ENCODE measurements around the gene DDX25.

DDX25 gene

DNA sequence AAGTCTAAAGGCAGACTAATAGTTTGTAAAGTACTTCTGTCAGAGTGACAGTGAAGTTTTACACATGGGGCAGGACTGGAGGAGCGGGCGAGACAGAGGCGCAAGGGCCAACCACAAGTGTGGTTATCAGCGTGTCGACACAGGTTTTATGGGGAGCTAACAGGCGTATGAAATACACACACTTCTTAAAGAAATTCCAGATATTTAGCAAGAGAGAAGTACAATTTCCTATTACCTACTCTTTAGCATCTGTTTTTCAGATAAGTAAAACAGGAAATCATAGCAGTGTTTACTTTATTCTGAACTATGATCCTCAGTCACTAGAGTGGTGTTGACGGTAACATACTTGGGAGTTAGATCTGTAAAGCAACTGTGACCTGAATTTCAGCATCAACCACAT is 64.0 kb downstream of the DDX25 start:
- DNase-seq (ENCODE audit: low read depth in 1 of 2, low spot score in 1 of 2) = no peak

DNA sequence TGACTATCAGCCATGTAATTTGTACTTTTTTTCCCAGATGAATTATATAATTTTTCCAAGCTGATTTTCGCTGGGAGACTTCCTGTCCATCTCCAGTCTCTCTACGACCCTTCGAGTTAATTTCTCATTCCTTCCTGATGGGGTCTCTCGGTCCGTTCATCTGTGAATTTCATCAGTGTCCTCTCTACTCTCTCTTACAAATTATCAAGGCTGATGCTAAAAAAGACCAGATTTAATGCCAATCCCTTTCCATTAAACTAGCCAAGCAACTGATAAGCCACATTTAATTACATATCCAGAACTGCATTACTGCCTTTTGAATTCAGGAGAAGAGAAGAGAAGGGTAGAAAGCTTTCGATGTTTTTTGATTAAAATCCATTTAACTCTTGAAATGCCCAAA is 67.3 kb downstream of the DDX25 start:
- DNase-seq (ENCODE audit: low read depth in 1 of 2, low spot score in 1 of 2) = no peak

DNA sequence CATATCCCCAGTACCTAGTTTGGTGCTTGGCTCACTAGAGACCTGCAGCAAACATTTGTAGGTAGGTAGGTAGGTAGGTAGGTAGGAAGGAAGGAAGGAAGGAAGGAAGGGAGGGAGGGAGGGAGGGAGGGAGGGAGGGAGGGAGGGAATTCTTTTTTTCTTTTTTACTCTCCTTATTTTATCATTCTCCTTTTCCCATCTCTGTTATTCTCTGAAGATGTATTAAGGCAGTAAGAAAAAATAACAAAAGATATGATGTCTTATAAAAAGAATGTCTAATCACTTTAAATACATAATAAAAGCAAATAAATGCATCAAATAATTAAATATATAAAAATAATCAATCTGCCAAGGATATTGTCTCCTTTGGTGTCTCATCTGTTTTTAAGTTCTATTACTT is 70.0 kb downstream of the DDX25 start:
- DNase-seq (ENCODE audit: low read depth in 1 of 2, low spot score in 1 of 2) = no peak

DNA sequence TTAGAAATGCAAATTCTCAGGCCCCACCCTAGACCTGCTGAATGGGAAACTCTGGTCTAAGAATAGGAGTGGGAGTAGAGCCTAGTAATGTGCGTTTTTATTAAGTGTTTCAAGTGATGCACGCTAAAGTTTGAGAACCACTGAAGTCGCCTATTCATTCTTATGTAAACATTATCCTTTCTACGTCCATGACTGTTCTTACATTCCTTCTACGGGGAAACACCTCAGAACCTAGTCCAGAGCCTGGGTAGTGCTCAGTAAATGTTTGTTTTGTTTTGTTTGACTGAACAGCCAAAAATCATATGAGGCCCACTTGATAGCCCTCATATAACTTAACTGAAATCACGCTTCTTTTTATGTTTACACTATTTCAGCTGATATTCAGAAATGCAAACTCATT is 71.3 kb downstream of the DDX25 start:
- DNase-seq (ENCODE audit: low read depth in 1 of 2, low spot score in 1 of 2) = no peak

DNA sequence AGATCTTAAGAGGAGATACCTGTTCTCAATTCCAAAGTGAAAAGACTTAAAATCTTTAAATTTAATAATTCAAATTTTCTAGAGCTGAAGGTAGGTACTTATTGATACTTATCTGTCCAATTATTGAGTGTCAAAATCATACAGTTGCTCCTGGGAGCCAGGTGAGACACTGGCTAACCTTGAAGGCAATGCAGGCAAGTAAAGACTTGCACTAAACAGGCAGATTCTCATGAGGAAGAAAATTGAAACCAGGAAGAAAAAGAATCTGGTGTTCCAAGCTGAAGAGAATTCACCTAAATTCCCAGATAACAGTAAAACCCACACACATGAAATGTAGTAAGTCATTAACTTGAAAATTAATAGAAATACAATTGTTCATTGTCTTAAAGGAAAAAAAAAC is 71.8 kb downstream of the DDX25 start:
- no peak for DNase-seq (ENCODE audit: low read depth in 1 of 2, low spot score in 1 of 2)

DNA sequence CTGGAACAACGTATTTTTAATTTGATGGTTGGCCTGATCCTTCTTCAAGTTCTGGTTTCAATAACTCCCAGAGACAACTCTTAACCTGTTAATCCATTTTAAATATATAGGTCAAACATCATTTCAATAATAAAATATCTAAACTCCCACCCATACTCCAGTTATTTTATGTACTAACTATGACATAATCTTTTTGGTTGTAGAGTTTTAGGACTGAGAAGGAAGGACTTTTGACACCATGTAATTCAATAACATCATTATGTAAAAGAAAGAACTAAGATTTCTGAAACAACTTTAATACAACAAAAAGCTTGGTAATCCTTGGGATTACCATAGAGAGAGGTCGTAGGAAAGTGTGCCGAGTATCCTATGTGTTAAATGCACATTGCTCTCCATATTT is 73.0 kb downstream of the DDX25 start:
- no peak for DNase-seq (ENCODE audit: low read depth in 1 of 2, low spot score in 1 of 2)

DNA sequence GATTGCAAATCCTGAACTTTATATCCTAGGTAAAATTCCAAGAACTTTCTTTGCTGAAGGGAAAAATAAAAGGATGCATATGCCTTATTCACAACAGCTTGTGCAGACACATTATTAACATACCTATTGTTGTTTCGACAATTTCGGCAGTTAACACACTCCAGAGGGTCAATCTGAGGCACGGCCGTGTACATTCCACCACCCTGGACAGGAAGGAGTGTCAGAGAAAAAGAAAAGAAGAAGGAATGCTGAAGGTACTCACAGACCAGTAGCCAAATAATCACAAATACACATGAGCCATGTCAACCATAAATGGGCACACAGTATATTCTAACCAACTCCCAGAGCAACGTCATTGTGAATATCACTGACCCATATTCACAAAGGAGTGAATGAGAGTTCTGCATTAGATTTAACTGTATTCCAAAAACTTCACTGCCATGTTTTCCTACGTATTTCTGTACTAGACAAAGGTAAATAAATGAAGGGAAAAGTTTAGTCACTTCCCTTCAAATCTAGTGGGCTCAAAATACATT is 73.9 kb downstream of the DDX25 start:
- DNase-seq (ENCODE audit: low read depth in 1 of 2, low spot score in 1 of 2) = no peak
